Fibroblast of skin of back (primary cell): ENCODE results near the gene ACTN1.
A peak's percentile ranks its signal among the peaks of the same experiment; 100 is the strongest.

Source experiments
- DNase-seq: peaks from one replicate; pipeline ENCODE4 v3.0.0-alpha.2; 2013

ACTN1 gene

DNA sequence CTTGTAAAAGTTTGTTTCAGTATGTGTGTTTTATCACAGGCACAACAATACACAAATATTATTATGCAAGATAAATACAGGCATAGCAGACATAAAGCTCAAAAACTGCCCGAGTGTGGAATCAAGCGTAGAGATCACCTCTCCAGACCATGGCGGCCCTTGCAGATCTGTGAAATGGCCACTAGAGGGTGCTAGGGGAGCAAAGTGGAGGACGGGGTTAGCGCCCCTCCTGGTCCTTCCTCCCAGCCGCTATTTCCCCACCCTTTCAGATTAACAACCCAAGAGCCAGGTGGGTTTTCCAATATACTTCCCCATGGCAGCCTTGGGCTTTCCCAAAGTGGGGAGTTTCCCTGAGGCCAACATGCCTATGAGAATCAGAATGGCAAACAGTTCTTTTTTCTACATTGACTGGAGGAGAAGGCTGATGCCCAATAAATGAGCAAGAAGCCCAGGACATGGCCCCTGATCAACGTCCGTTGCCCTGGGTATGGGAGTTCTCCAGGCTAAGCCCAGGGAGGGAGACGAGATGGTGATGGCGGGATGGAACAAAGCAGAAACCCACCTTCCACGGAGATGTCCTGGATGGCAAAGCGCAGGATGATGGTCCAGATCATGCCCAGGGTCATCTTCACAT, 67.4 kb downstream of the ACTN1 start:
- DNase-seq: peak; percentile 79

DNA sequence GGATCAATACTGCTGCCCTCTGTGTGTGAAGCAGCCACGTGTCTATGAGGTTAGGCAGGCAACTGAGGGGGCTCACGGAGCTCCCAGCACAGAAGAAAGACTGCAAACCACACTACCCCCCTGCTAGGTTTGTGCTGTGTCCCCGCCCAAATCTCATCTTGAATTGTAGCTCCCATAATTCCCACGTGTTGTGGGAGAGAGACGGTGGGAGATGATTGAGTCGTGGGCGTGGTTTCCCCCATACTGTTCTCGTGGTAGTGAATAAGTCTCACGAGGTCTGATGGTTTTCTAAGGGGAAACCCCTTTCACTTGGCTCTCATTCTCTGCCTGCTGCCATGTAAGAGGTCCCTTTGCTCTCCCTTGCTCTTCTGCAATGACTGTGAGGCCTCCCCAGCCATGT, 68.6 kb downstream of the ACTN1 start:
- DNase-seq: peak; percentile 32

DNA sequence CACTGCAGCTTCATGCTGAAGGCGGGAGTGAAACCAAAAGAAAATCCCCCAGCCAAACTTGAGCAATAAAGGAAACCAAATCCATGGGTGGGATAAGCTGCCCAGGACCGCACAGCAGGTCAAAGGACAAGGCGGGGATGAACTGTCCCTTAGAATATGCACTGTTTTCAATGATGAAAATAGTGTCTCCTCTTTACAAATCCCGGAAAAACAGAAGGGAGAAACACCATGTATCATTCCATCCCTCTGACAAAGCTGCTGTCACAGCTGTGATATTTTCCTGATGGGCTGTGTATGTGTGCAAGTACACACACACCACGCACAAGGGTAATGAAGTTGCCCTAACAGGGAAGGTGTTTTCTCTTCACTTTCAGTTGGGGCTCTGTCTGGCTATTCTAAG, 70.3 kb downstream of the ACTN1 start:
- no peak for DNase-seq

DNA sequence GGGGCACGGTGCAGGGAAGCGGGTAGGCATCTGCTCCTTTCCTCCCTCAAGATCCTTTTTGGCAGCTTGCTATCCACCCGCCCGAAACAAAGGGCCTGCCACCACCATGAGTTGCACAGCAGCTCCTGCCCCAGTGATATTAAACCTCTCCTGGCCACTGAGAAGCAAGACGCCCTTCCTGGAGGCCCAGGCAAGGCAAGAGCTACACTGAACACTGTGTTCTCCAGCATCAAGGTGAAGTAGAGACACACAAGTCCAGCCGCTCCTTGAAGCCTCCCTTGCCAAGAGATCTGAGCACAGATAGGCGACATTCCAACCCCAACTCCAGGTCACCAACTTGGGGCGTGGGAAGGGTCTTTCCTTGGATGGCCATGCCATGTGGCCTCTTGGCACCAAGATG, 70.9 kb downstream of the ACTN1 start:
- DNase-seq: no peak

DNA sequence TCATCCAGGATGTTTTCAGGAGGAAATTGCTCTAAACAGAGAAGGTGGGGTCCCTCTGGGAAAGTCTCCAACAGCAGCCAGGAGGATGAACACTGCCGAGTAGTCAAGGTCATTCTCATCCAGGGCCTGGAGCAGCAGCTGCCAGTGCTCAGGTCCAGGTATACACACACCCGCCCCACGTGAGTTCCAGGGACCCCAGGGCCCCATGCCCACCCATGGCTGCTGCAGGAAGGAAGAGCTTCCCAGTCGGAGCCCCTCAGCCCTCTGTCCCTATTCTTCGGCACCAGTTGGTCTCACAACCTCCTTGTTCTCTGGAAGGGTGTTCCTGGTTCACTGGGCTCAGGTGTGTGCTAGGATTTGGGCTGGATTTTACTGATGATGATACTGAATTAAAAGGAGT, 72.7 kb downstream of the ACTN1 start:
- no peak for DNase-seq

DNA sequence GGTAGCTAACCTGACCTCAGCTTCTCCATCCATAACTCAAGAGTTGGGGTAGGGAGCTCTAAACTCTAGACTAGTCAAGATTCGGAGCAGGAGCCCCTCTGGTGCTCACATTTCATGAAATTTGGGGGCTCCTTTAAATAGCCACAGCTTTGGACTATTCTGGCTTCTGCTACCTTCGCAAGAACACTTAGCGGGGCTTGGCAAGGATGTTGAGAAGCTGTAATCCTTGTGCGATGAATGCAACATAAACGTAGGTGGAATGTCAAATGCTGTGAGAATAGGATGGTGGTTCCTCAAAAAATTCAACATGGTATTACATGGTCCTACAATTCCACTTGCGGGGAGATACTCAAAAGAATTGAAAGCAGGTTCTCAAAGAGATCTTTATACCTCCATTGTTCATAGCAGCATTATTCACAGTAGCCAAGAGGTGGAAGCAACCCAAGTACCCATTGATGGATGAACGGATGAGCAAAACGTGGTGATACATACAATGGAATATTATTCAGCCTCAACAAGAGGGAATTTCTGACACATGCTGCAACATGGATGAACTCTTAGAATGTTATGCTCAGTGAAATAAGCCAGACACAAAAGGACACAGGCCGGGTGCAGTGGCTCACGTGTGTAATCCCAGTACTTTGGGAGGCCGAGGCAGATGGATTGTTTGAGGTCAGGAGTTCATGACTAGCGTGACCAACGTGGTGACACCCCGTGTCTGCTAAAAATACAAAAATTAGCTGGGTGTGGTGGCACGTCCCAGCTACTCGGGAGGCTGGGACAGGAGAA, 73.8 kb downstream of the ACTN1 start:
- no peak for DNase-seq

DNA sequence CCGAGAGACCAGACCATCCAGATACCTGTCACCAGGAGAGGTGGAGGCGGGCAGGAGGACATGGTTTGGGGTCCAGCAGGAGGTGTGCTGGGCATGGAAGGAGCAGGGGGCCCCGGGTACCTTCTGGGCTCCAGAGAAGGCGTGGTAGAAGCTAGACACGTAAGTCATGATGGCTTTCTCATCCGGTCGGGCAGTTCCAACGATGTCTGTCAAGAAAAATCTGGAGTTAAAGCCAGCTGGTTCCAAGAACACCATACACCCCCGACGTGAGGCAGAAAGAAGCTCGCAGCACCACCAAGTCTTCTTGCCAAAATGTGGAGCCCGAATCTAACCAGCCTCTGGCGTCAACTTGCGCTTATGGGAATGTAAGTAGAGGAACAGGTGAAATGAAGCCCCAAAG, 76.7 kb downstream of the ACTN1 start:
- DNase-seq: no peak

DNA sequence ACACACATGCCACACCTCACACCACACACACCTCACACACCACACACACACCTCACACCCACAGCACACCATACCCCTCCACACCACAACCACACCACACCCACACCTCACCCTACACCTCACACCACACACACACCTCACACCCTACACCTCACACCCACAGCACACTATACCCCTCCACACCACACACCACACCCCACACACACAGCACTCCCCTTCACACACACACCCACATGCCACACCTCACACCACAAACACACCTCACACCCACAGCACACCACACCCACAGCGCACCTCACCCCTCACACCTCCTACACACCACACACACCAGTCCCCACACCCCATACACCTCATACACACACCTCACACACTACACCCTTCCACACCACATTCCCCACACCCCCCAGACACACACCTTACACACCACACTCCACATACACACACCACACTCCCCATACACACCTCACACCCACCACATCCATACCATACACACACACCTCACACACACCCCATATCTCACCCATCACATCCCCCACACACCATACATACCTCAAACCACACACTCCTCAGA, 80.0 kb downstream of the ACTN1 start:
- DNase-seq: no peak

DNA sequence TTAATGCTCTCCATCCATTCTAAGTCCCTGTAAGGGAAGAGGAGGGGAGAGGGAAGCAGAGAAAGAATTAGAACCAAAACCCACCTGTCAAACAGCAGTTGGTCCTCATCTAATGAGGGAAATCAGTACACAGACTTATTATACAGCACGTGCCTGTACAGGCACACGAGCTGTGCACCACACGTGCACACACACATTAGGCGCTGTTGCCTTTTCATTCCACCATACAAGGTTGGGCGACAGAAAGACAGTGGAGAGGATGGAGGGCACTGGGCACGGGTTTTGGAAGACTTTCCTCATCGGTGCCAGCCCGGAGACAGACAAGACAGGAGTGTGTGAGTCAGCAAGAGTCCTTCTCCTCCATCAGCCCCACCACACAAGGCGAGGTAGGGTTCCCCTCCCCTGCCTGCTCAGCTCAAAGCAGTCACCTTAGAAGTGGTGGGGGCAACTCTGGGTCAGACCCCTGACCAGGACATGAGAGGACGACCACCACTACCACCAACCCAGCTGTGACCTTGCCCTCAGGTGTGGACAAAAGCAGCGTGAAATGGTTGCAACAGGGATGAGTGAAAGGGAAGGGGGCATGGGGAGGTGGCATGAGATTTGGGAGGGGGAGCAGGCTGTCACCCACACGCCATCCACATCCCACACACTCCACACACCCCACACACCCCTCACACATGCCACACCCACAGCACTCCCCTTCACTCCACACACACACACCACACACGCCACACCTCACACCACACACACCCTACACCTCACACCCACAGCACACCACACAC, 80.7 kb downstream of the ACTN1 start:
- DNase-seq: no peak

DNA sequence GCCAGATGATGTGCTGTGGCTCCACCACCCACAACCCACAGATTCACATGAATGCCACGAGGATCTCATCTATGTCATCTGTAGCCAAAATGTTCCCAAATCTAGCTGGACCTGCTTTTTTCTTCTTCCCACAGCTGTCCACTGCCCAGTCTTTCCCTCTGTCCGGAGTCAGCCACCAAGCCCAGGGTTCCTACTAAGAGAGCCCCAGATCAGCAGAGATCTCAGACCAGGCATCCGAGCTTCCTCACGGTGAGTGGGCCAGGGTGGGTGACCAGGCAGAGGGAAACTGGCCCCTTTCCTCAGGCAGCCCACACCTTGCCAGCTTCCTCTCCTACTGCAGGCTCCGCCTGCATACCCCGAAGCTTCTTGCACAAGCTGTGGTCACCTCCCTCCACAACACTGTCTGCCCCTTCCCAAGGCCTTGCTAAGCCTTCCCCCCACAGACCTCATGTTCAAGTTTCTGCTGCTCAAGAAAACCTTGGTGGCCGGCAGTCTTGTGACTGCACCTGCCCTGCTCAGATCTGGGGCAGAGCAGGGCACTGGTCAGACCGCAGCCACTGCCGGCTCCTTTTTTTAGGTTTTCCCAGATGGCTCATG, 81.4 kb downstream of the ACTN1 start:
- DNase-seq: no peak

DNA sequence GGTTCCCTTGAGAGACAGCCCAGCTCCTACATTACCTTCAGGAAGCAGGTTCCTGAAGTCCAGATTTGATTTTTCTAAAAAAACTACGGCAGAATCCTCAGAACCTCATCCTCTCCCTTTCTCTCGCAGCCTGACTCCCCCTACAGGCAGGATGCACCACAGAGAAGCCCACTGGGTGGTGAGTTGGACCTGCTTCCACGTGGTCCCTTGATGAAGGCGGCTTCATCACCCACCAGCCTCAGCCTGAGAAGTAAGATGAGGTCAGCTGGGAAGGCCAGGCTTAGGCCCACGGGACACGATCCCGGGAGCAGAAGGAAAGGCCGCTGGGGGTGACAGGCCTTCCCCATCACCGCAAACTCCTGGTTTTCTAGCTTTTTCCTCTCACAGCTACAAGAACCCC, 83.0 kb downstream of the ACTN1 start:
- DNase-seq: no peak

DNA sequence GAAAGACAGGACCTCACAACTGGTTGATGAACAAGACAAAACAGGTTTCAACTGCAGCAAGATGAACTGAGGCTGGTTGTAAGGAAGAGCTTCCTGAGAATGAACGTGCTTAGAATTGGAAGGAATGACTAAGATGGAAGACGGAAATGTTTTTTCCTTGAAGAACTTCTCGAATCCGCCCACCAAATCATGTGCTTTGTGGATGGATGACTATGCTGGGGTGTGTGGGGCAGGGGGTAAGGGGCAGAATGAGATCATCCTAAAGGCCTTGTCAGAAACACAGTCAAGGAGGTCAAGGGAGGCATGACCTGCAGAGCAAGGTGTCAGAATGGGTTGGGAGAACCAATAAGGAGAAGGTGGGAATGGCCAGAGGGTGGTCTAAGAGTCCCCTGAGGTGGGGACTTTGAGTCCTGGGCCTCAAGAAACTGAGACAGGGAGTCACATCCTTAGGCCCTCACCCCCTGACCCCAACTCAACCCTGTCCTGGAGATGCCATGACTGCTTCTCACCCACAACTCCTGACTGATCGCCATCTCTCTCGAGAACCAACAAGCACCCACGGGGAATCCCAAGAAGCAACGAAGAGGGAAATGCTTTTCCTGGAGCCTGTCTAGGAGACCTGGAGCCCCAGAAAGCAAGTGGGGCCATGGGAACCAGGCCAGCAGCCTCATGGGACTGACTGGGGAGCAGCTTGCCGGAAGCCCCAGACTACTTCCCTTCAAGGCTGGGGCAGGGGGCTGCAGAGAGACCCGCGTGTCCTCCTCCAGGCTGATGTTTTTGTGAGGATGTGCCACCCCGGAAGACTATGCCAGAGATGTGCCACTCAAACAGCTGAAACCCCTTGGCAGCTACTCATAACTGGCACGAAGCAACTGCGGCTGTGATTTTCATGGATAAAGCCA, 84.0 kb downstream of the ACTN1 start:
- DNase-seq: peak; percentile 41

DNA sequence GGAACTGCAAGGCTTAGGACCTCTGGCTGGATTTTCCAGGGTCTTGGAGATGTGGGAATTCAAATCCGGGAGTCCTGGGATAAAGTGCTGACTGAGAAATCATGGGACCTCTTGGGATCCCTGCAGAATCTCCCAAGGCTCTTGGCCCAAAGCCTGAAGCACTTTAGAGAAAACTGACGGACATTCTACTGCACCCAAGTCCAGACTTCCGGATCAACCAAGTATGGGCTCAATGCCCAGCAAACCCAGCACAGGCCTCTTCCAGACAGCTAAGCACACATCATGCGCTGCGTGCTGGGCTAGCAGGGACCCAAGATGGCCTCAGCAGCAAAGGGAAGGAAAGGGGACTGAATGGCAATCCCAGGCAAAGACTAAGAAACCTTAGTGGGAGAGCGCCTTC, 85.0 kb downstream of the ACTN1 start:
- DNase-seq: no peak

DNA sequence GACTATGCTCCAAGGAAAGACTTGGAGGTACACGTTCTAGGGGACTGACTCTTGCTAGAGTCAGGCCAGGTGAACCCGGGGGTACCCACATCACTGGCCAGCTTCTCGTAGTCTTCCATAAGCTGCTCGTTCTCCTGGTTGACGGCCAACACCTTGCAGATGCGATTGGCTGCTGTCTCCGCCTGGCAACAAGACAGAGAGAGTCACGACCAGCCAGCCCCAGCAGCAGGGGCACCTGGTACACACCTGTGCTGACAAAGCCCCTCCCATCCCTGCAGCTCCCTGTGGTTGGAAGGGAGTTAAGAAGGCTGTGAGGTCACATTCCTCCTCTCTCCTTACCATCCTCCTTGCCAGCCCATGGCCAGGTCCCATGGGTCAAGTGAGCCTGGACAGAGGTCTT, 85.5 kb downstream of the ACTN1 start:
- no peak for DNase-seq

DNA sequence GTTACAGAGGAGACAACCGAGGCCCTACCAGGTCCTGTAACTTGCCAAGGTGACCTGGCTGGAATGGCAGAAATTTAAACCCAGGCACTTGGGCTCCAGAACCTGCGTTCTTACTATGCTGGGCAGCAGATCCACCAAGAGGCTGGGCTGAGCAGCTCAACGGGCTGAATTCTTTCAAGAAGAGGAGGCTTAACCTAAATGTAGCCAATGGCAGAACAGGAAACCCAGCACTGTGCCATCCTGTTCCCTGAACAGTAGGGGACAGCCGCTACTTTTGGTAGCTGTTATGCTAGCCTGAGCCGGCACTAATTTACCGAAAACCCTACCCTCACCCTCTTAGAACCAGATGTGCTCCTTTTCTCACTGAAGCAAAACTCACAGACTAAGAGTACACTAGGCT, 86.1 kb downstream of the ACTN1 start:
- DNase-seq: no peak

DNA sequence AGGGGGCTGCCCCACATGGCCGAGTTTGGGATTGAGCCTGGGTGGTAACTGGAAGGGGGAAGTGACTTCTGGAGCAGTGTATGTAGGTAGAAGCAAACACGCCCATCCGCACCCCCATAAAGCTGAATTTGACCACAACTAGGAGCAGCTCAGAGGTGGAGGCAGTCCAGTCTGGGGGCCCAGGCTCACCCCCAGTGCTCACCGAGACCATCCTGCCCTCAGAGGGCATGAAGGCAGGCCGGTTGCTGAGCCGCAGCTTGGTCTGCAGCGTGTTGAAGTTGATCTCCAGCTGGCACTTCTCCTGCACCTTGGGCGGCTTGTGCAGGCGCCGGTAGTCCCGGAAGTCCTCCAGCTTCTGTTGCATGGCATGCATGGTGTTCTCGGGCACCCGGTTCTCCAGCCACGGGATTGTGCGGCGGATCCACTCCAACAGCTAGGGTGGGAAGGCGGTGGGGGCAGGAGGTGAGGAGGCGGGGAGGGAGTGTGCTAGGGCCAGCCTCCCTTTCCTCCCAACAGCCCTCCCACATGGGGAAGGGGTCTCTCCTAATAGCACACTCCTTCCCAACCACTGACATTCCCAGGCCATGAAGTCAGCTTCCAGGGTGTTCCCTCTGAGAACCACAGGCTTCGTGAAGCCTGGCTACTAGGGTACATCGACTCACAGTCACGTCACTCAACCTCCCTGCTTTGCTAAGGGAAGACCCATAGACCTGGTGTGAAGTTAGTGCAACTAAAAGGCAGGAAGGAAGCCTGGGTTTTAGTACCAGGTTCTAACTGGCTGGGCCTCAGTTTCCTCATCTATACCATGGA, 87.0 kb downstream of the ACTN1 start:
- peak; percentile 81 for DNase-seq

DNA sequence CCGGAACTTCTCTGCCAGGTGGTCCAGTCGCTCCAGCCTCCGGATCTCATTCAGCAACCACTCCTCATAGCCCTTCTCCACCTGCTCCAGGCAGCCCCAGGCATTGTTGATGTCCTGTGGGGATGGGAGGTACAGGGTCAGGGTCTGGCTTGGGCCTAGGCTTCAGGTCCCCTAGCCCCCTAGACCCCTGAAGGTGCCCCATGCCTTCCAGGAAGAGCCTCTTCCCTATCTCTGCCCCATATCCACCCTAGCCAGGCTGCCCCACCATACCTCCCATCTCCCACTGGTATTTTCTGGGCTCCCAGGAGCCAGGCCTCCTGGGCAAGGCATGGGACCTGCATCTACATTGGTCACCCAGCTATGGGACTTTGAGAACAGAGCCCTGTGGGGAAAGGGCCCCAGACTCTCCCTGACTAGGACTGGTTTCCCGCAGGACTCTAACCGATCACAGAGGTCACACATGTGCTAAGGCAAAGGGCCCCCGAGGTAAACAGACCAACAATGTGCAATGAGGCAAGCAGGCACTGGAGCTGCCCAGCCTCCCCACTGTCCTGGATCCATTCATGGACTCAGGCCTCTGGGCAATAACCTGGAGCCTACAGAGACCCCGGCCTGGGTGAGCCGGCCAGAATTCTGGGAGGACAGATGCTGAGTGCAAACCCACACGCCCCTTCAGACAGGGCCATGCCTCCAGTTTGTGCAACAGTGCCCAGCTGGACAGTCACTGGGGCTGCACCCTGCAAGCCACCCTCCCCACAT, 88.8 kb downstream of the ACTN1 start:
- DNase-seq: no peak

DNA sequence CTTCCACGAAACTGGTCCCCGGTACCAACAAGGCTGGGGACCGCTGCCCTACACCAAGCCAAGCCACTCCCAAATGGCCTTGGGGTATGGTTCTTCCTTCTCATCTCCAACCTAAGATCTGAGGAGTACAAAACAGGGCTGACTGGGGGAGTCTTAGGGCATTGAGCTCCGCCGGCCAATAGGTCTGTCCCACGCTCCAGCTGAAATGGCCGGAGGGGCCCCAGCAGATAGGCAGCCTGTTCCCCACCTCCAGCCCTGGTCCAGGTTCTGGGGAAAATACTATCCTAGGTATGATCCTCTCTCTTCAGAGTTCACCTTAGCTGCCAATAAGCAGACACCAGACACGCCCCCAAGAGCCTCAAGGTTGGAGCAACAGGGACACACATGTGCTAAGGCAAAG, 90.2 kb downstream of the ACTN1 start:
- DNase-seq: no peak

DNA sequence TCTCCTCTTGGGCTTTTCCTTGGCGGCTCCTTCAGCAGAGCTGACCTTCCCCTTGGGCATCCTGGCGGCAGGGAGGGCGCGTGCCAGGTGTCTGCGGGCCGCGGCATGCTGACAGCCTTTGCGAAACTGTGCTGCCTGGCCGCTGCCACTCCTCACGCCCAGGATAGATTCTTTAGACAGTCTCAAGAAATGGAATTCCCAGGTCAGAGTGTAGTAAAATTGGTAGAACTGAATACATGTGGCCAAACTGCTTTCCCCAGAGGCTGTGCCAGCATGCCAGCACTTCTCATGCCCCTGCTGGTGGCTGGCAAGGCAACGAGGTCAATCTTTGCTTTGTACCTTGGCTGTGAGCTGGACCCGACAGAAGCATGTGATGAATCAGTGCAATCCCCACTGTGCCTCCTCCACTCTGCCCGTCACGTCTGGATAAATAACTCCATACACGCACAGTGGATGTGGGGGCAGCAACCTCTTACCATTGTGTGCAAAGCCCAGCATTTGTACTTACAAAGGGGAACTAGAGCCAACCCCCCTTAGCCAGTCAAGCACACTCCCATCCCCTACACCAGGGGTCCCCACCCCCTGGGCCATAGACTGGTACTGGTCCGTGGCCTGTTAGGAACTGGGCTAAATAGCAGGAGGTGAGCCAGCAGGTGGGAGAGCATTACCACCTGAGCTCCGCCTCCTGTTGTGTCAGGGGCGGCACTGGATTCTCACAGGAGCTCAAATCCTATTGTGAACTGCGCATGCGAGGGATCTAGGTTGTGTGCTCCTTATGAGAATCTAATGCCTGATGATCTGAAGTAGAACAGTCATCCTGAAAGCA, 90.9 kb downstream of the ACTN1 start:
- peak; percentile 30 for DNase-seq
